ENCODE measurements around the gene EBF4. TPM values are rescaled to one million over a fixed set of nuclear protein-coding genes. Genes with fewer than 3 reads are reported as not detected.

Gene EBF4
- total RNA-seq, 2 donors from 2014 or later, result 8.9 to 23.0 TPM

- ATAC-seq (replicated peaks in 1 of 2), result no peak
- no peak for DNase-seq
- Mint-ChIP-seq H3K9me3 (no peaks in the 10 kb centered on the region), H3K4me3 (no peak overlapping the region), H3K27me3 (ENCODE audit: low read depth) (peaks cover 38% of the 10 kb centered on the region), H3K27ac (no peak overlapping the region), H3K36me3 (ENCODE audit: insufficient read depth in 2 of 2) (peaks cover 3% of the 10 kb centered on the region in 2 donors), H3K4me1 (ENCODE audit: low read depth) (peaks cover 12% of the 10 kb centered on the region)
Measured at GRCh38 chr20:2794866-2795447, 102.4 kb downstream of the EBF4 start.

- H3K4me3 Mint-ChIP-seq, result no peak overlapping the region
- H3K36me3 Mint-ChIP-seq (ENCODE audit: insufficient read depth in 2 of 2), result peaks cover 3 to 4% of the 10 kb centered on the region in 2 donors
- H3K27ac Mint-ChIP-seq, result no peak overlapping the region
- peaks cover 15% of the 10 kb centered on the region for H3K4me1 Mint-ChIP-seq (ENCODE audit: low read depth)
- H3K9me3 Mint-ChIP-seq, result no peaks in the 10 kb centered on the region
- DNase-seq (no peak), ATAC-seq (replicated peaks in 1 of 2) (no peak)
- H3K27me3 Mint-ChIP-seq (ENCODE audit: low read depth), result peaks cover 38% of the 10 kb centered on the region
Measured at GRCh38 chr20:2795451-2795850, 102.9 kb downstream of the EBF4 start.

- no peak overlapping the region for H3K4me3 Mint-ChIP-seq
- ATAC-seq (replicated peaks in 1 of 2) (no peak), DNase-seq (no peak)
- H3K27ac Mint-ChIP-seq, result no peak overlapping the region
- H3K27me3 Mint-ChIP-seq (ENCODE audit: low read depth), result peaks cover 42% of the 10 kb centered on the region
- H3K36me3 Mint-ChIP-seq (ENCODE audit: insufficient read depth in 2 of 2), result peaks cover 3 to 6% of the 10 kb centered on the region in 2 donors
- no peaks in the 10 kb centered on the region for H3K9me3 Mint-ChIP-seq
- peaks cover 20% of the 10 kb centered on the region for H3K4me1 Mint-ChIP-seq (ENCODE audit: low read depth)
Measured at GRCh38 chr20:2796011-2796660, 103.6 kb downstream of the EBF4 start.

GRCh38 chr20:2797136-2797983, 104.8 kb downstream of the EBF4 start:
- Mint-ChIP-seq H3K27ac (no peak overlapping the region), H3K27me3 (ENCODE audit: low read depth) (peaks cover 47% of the 10 kb centered on the region), H3K4me1 (ENCODE audit: low read depth) (peaks cover 27% of the 10 kb centered on the region), H3K9me3 (no peaks in the 10 kb centered on the region), H3K36me3 (ENCODE audit: insufficient read depth in 2 of 2) (peaks cover 3 to 6% of the 10 kb centered on the region in 2 donors), H3K4me3 (no peak overlapping the region)
- DNase-seq (no peak), ATAC-seq (replicated peaks in 1 of 2) (no peak)

GRCh38 chr20:2798095-2798805, 105.7 kb downstream of the EBF4 start:
- H3K27me3 Mint-ChIP-seq (ENCODE audit: low read depth), result peaks cover 50% of the 10 kb centered on the region
- ATAC-seq (replicated peaks in 1 of 2), result no peak
- H3K4me1 Mint-ChIP-seq (ENCODE audit: low read depth), result peaks cover 27% of the 10 kb centered on the region
- H3K4me3 Mint-ChIP-seq, result no peak overlapping the region
- no peaks in the 10 kb centered on the region for H3K9me3 Mint-ChIP-seq
- no peak overlapping the region for H3K27ac Mint-ChIP-seq
- DNase-seq, result no peak
- peaks cover 3 to 6% of the 10 kb centered on the region in 2 donors for H3K36me3 Mint-ChIP-seq (ENCODE audit: insufficient read depth in 2 of 2)

- peak overlapping the region; percentile 89 to 95 for H3K4me3 Mint-ChIP-seq
- no peak for DNase-seq
Measured at GRCh38 chr20:2798814-2799213, 106.2 kb downstream of the EBF4 start.

GRCh38 chr20:2799271-2799670, 106.7 kb downstream of the EBF4 start:
- Mint-ChIP-seq H3K27ac (no peak overlapping the region), H3K36me3 (ENCODE audit: insufficient read depth in 2 of 2) (peaks cover 3 to 6% of the 10 kb centered on the region in 2 donors), H3K27me3 (ENCODE audit: low read depth) (peaks cover 53% of the 10 kb centered on the region), H3K9me3 (no peaks in the 10 kb centered on the region), H3K4me1 (ENCODE audit: low read depth) (peaks cover 27% of the 10 kb centered on the region), H3K4me3 (peak overlapping the region; percentile 89 to 95)
- no peak for ATAC-seq (replicated peaks in 1 of 2)
- no peak for DNase-seq

More at GRCh38 chr20:2798814-2799213, 106.2 kb downstream of the EBF4 start:
- H3K9me3 Mint-ChIP-seq, result no peaks in the 10 kb centered on the region
- peaks cover 27% of the 10 kb centered on the region for H3K4me1 Mint-ChIP-seq (ENCODE audit: low read depth)
- H3K27ac Mint-ChIP-seq, result no peak overlapping the region
- H3K36me3 Mint-ChIP-seq (ENCODE audit: insufficient read depth in 2 of 2), result peaks cover 3 to 6% of the 10 kb centered on the region in 2 donors
- H3K27me3 Mint-ChIP-seq (ENCODE audit: low read depth), result peaks cover 48% of the 10 kb centered on the region
- ATAC-seq (replicated peaks in 1 of 2), result no peak

GRCh38 chr20:2799688-2800520, 107.3 kb downstream of the EBF4 start:
- ATAC-seq (replicated peaks in 1 of 2), result peak; percentile 30 to 31

GRCh38 chr20:2800521-2801285, 108.1 kb downstream of the EBF4 start, which contains the start of gene CPXM1:
Gene CPXM1, minus strand, starts transcription at chr20:2800627. Its CDS starts 55 bp downstream, at chr20:2800572.
- H3K27ac Mint-ChIP-seq, result peak within 1 kb of the TSS; percentile 29
- H3K4me3 Mint-ChIP-seq, result peak within 1 kb of the TSS; percentile 89 to 95
- peak; percentile 33 to 52 for DNase-seq

More at GRCh38 chr20:2799688-2800520, 107.3 kb downstream of the EBF4 start:
- Mint-ChIP-seq H3K36me3 (ENCODE audit: insufficient read depth in 2 of 2) (peaks cover 3 to 6% of the 10 kb centered on the region in 2 donors), H3K27ac (peak overlapping the region; percentile 17), H3K9me3 (no peaks in the 10 kb centered on the region), H3K4me1 (ENCODE audit: low read depth) (peaks cover 27% of the 10 kb centered on the region), H3K27me3 (ENCODE audit: low read depth) (peaks cover 57% of the 10 kb centered on the region), H3K4me3 (peak overlapping the region; percentile 89 to 95)
- DNase-seq, result no peak

GRCh38 chr20:2801286-2801728, 108.7 kb downstream of the EBF4 start:
- H3K36me3 Mint-ChIP-seq (ENCODE audit: insufficient read depth in 2 of 2), result peaks cover 3 to 6% of the 10 kb centered on the region in 2 donors
- peak overlapping the region; percentile 79 to 88 for H3K4me3 Mint-ChIP-seq
- no peaks in the 10 kb centered on the region for H3K9me3 Mint-ChIP-seq
- no peak for DNase-seq
- no peak for ATAC-seq (replicated peaks in 1 of 2)
- peaks cover 68% of the 10 kb centered on the region for H3K27me3 Mint-ChIP-seq (ENCODE audit: low read depth)
- H3K27ac Mint-ChIP-seq, result no peak overlapping the region
- H3K4me1 Mint-ChIP-seq (ENCODE audit: low read depth), result peaks cover 27% of the 10 kb centered on the region

More at GRCh38 chr20:2800521-2801285, 108.1 kb downstream of the EBF4 start, which contains the start of gene CPXM1:
- H3K9me3 Mint-ChIP-seq, result no peaks in the 10 kb centered on the region
- H3K27me3 Mint-ChIP-seq (ENCODE audit: low read depth), result peaks cover 62% of the 10 kb centered on the region
- peak; percentile 64 to 74 for ATAC-seq (replicated peaks in 1 of 2)
- peaks cover 27% of the 10 kb centered on the region for H3K4me1 Mint-ChIP-seq (ENCODE audit: low read depth)
- H3K36me3 Mint-ChIP-seq (ENCODE audit: insufficient read depth in 2 of 2), result peaks cover 3 to 6% of the 10 kb centered on the region in 2 donors

GRCh38 chr20:2804041-2804828, 111.7 kb downstream of the EBF4 start:
- Mint-ChIP-seq H3K27ac (no peak overlapping the region), H3K36me3 (ENCODE audit: insufficient read depth in 2 of 2) (peaks cover 3 to 6% of the 10 kb centered on the region in 2 donors), H3K4me1 (ENCODE audit: low read depth) (peaks cover 27% of the 10 kb centered on the region), H3K9me3 (no peaks in the 10 kb centered on the region), H3K27me3 (ENCODE audit: low read depth) (peaks cover 65% of the 10 kb centered on the region), H3K4me3 (no peak overlapping the region)
- ATAC-seq (replicated peaks in 1 of 2) (no peak), DNase-seq (no peak)
